ENCODE data around the gene XXYLT1.

XXYLT1 gene

DNA sequence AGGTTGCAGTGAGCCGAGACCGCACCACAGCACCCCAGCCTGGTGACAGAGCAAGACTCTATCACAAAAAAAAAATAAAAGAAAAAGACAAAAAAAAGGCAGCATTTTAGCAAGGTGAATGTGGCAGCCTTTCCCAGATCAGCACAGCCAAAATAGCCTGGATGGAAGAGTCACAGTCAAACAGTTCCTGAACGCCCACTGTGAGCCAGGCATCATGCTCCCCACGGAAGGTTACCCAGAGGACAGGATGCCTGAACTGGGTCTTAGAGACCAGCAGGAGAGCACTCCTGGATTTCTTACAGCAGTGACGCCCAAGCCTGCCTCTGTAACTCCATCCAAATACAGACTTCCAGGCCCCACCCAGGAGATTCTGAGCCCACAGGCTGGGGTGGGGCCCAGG, 4.5 kb downstream of the XXYLT1 start:
- no peak for TF ChIP-seq ZNF565 (CRISPR knock-in tag; conservative IDR thresholded peaks at IDR 0.05; ENCODE audit: low read depth)
- TF ChIP-seq CSRNP3 (CRISPR knock-in tag; IDR thresholded peaks at IDR 0.05): no peak
- no peak for TF ChIP-seq GLIS3 (CRISPR knock-in tag; IDR thresholded peaks at IDR 0.05)
- no peak for ATAC-seq

GRCh38 chr3:195265363-195265976, 5.5 kb downstream of the XXYLT1 start:
- no peak for TF ChIP-seq OSR1 (CRISPR knock-in tag; IDR thresholded peaks at IDR 0.05)
- TF ChIP-seq ZNF565 (CRISPR knock-in tag; conservative IDR thresholded peaks at IDR 0.05; ENCODE audit: low read depth): no peak
- ATAC-seq: no peak

DNA sequence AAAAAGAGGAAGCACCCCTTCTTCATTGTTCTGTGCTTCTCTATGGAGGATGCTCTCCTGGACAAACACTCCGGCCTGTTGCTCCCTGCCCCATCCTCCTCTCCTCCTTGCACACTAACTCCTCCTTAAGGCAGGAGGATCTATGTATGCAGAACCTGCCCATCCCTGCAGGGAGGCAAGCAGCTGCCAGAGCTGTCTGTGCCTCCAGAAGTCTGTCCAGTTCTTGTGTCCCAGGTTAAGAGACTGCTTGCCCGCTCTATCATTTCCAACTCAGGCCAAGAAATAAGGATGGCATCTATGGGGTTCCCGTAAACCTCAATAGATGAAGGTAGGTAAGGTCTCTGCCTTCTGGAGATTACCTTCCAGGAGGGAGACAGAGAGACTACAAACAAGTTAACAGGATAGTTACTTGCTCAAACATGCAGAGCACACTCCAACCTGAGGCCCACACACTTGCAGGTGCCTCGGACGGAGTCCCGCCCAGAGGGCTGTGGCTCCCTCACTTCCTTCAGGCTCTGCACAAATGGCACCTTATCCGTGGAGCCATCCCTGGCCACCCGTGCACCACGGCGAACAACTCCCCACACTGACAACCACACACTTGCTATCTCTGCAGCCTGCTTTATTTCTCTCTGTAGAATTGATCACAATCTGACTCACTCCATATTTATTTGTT, 6.9 kb downstream of the XXYLT1 start:
- TF ChIP-seq ESRRG (CRISPR knock-in tag; IDR thresholded peaks at IDR 0.05) (no peak), BACH2 (CRISPR knock-in tag; IDR thresholded peaks at IDR 0.05; ENCODE audit: borderline replicate concordance) (no peak), TCF4 (CRISPR knock-in tag; IDR thresholded peaks at IDR 0.05; ENCODE audit: borderline replicate concordance) (no peak), ZNF8 (CRISPR knock-in tag; IDR thresholded peaks at IDR 0.05) (no peak), RARB (CRISPR knock-in tag; IDR thresholded peaks at IDR 0.05) (no peak), PATZ1 (CRISPR knock-in tag; IDR thresholded peaks at IDR 0.05; ENCODE audit: borderline replicate concordance) (no peak), ZC3H10 (CRISPR knock-in tag; IDR thresholded peaks at IDR 0.05) (no peak), ZFP30 (CRISPR knock-in tag; IDR thresholded peaks at IDR 0.05) (no peak)
- TF ChIP-seq, protein P1, sequence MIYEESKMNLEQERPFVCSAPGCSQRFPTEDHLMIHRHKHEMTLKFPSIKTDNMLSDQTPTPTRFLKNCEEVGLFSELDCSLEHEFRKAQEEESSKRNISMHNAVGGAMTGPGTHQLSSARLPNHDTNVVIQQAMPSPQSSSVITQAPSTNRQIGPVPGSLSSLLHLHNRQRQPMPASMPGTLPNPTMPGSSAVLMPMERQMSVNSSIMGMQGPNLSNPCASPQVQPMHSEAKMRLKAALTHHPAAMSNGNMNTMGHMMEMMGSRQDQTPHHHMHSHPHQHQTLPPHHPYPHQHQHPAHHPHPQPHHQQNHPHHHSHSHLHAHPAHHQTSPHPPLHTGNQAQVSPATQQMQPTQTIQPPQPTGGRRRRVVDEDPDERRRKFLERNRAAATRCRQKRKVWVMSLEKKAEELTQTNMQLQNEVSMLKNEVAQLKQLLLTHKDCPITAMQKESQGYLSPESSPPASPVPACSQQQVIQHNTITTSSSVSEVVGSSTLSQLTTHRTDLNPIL (CRISPR knock-in tag; IDR thresholded peaks at IDR 0.05; ENCODE audit: low read depth): no peak
- ATAC-seq: no peak

DNA sequence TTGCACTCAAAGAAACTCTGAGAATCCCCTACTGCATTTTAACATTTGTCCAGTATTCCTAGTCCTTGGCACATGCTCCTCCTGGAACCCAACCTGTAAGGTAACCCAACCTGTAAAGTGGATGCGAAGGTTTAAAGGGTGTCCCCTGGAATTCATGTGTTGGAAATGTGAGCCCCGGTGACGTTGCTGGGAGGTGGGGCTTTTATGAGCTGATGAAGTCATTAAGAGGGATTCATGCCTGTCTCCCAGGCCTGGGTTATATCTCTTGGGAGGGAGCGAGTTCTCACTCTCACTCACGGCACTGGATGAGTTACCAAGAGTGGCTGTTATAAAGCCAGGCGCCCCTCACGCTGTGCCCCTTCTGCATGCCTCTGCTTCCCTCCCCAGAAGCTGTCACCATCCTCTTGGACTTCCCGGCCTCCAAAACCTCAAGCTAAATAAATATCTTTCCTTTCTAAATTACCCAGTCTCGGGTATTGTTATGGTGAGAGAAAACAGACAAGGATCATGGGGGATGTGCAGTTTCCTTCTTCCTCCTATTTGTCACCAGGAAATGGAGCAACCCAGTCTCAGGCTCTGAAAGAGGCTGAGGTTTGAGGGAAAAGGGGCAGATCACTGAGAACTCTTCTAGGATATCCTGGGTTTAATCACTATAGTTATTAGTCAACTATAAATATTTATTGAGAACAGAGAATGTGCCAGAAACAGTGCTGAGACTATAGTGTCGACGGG, 7.6 kb downstream of the XXYLT1 start:
- ATAC-seq: no peak
- TF ChIP-seq ISL1 (CRISPR knock-in tag; IDR thresholded peaks at IDR 0.05): no peak

DNA sequence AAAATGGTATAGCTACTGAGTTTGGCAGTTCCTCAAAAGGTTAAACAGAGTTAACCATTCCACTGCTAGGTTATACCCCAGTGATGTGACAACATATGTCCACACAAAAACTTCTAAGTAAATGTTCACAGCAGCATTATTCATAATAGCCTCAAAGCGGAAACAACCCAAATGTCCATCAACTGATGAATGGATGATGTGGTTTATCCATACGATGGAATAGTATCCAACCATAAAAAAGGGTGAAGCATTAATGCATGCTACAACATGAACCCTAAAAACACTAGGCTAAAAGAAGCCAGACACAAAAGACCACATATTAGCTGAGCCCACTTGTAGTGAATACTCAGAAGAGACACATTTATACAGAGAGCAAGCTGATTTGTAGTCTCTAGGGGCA, 9.0 kb downstream of the XXYLT1 start:
- no peak for ATAC-seq

GRCh38 chr3:195260280-195260905, 10.6 kb downstream of the XXYLT1 start:
- ATAC-seq: peak; percentile 46

More for the DNA sequence above, 9.0 kb downstream of the XXYLT1 start:
- TF ChIP-seq ARNTL (CRISPR knock-in tag; IDR thresholded peaks at IDR 0.05; ENCODE audit: borderline replicate concordance, low read depth): no peak
- no peak for TF ChIP-seq CSDC2 (CRISPR knock-in tag; IDR thresholded peaks at IDR 0.05)

More at GRCh38 chr3:195260280-195260905, 10.6 kb downstream of the XXYLT1 start:
- no peak for TF ChIP-seq ISL1 (CRISPR knock-in tag; IDR thresholded peaks at IDR 0.05)
- TF ChIP-seq ZC3H10 (CRISPR knock-in tag; IDR thresholded peaks at IDR 0.05): no peak
- no peak for TF ChIP-seq TCF4 (CRISPR knock-in tag; IDR thresholded peaks at IDR 0.05; ENCODE audit: borderline replicate concordance)
- no peak for TF ChIP-seq ZFP30 (CRISPR knock-in tag; IDR thresholded peaks at IDR 0.05)
- no peak for TF ChIP-seq PPARA (CRISPR knock-in tag; IDR thresholded peaks at IDR 0.05; ENCODE audit: borderline replicate concordance)
- TF ChIP-seq OSR1 (CRISPR knock-in tag; IDR thresholded peaks at IDR 0.05): no peak
- no peak for TF ChIP-seq CSDC2 (CRISPR knock-in tag; IDR thresholded peaks at IDR 0.05)
- no peak for TF ChIP-seq SNAI2 (CRISPR knock-in tag; IDR thresholded peaks at IDR 0.05)
- no peak for TF ChIP-seq GLIS3 (CRISPR knock-in tag; IDR thresholded peaks at IDR 0.05)
- no peak for TF ChIP-seq ZNF70 (CRISPR knock-in tag; IDR thresholded peaks at IDR 0.05)
- TF ChIP-seq ZNF565 (CRISPR knock-in tag; conservative IDR thresholded peaks at IDR 0.05; ENCODE audit: low read depth): no peak
